SK-N-SH (cell line): Measurements from ENCODE around the gene ME1.

Experiments used
- EP300 ChIP-seq, 2 experiments: IDR thresholded peaks; 2 replicates each; pipeline versions ENCODE4 v1.4.0 to v1.6.1; 2012; ENCODE audit warnings: borderline replicate concordance in 1 of 2, low read depth in 1 of 2, low read length in 1 of 2
- FOXJ3 ChIP-seq: sonication (generic); formaldehyde crosslinking; IDR thresholded peaks from 2 replicates; pipeline ENCODE4 v1.5.1; 2020; ENCODE audit warnings: mild to moderate bottlenecking, missing genetic modification reagents
- GABPA ChIP-seq: IDR thresholded peaks from 2 replicates; pipeline ENCODE4 v1.4.0; 2012; ENCODE audit warnings: low read depth, mild to moderate bottlenecking
- GATA2 ChIP-seq: sonication (generic); formaldehyde crosslinking; IDR thresholded peaks from 2 replicates; pipeline ENCODE4 v1.5.0; 2020; ENCODE audit warnings: mild to moderate bottlenecking, missing genetic modification reagents
- JUND ChIP-seq: IDR thresholded peaks from 2 replicates; pipeline ENCODE4 v1.4.0; 2012
- MAX ChIP-seq: IDR thresholded peaks from 2 replicates; pipeline ENCODE4 v1.4.0; 2012; ENCODE audit warnings: low read depth
- NRF1 ChIP-seq: IDR thresholded peaks from 2 replicates; pipeline ENCODE4 v1.6.1; 2012; ENCODE audit warnings: low read depth, mild to moderate bottlenecking, low read length
- POLR2AphosphoS5 ChIP-seq: IDR thresholded peaks from 2 replicates; pipeline ENCODE4 v1.6.1; 2012; ENCODE audit warnings: low read depth, low read length
- SIN3A ChIP-seq: IDR thresholded peaks from 2 replicates; pipeline ENCODE4 v1.6.1; 2012; ENCODE audit warnings: low read depth, mild to moderate bottlenecking, low read length, moderate library complexity, borderline replicate concordance
- USF2 ChIP-seq: fragments of 150-350 bp; IDR thresholded peaks from 2 replicates; pipeline ENCODE4 v1.6.1; 2017; ENCODE audit warnings: antibody characterized with exemption, low read length, low read depth, borderline replicate concordance
- TF ChIP-seq, protein P1 (sequence below): fragments of 200-600 bp; sonication (generic); IDR thresholded peaks from 2 replicates; pipeline ENCODE4 v1.6.1; 2017; ENCODE audit warnings: antibody characterized with exemption, mild to moderate bottlenecking, moderate library complexity

- TF ChIP-seq, protein P1, sequence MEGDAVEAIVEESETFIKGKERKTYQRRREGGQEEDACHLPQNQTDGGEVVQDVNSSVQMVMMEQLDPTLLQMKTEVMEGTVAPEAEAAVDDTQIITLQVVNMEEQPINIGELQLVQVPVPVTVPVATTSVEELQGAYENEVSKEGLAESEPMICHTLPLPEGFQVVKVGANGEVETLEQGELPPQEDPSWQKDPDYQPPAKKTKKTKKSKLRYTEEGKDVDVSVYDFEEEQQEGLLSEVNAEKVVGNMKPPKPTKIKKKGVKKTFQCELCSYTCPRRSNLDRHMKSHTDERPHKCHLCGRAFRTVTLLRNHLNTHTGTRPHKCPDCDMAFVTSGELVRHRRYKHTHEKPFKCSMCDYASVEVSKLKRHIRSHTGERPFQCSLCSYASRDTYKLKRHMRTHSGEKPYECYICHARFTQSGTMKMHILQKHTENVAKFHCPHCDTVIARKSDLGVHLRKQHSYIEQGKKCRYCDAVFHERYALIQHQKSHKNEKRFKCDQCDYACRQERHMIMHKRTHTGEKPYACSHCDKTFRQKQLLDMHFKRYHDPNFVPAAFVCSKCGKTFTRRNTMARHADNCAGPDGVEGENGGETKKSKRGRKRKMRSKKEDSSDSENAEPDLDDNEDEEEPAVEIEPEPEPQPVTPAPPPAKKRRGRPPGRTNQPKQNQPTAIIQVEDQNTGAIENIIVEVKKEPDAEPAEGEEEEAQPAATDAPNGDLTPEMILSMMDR, result no peak
- no peak for TF ChIP-seq SIN3A
- TF ChIP-seq FOXJ3 (CRISPR knock-in tag), result no peak
- TF ChIP-seq EP300 (IDR thresholded peaks at IDR 0.05; ENCODE audit: borderline replicate concordance in 1 of 2, low read depth in 1 of 2, low read length in 1 of 2), result no peak
- no peak for TF ChIP-seq JUND
- TF ChIP-seq POLR2AphosphoS5, result no peak
- no peak for TF ChIP-seq NRF1
- TF ChIP-seq MAX, result no peak
- no peak for TF ChIP-seq GABPA
- TF ChIP-seq USF2, result no peak
- TF ChIP-seq GATA2, result no peak
Observed at GRCh38 chr6:83479389-83479788, 48.5 kb upstream of the ME1 start.
